ENCODE data around the gene MX1. TPM values are rescaled to one million over a fixed set of nuclear protein-coding genes. Genes with fewer than 3 reads are reported as not detected.
"Not testable (repeated sequence)": the region's sequence is repeated elsewhere in the genome, so short reads cannot be mapped to it uniquely, and the experiment has no call there.

The MX1 gene
- total and polyA plus RNA-seq, 2 of the 13 experiments (the other 11 are each of a cell fraction or from before 2014, with no cell fraction given), result 2.6 to 5.8 TPM

GRCh38 chr21:41422546-41423304 lies 3.3 kb upstream of the MX1 start:
- intact Hi-C loops (cut with micrococcal nuclease; ENCODE audit: unreplicated experiment) (no loop called here), in situ Hi-C loops (cut with HindIII; ENCODE audit: extremely low pct_ligation_motif_present, low pct_unique_long_range_greater_than_20kb) (no loop called here)
- WGBS (ENCODE audit: low lambda C conversion rate), result 98% methylated on average over 19 of the region's 19 CpGs
- no peak for TF ChIP-seq ZNF768 (CRISPR knock-in tag; IDR thresholded peaks at IDR 0.05)
- TF ChIP-seq ZBTB34 (CRISPR knock-in tag; IDR thresholded peaks at IDR 0.05), result no peak
- no peak for TF ChIP-seq KDM2A (CRISPR knock-in tag; IDR thresholded peaks at IDR 0.05; ENCODE audit: borderline replicate concordance, low read depth)
- TF ChIP-seq SIN3A (IDR thresholded peaks at IDR 0.05; ENCODE audit: borderline replicate concordance, low read depth, low read length), result no peak
- no peak for TF ChIP-seq ZNF772 (CRISPR knock-in tag; IDR thresholded peaks at IDR 0.05)
- TF ChIP-seq MIXL1 (CRISPR knock-in tag; IDR thresholded peaks at IDR 0.05), result no peak
- TF ChIP-seq KDM4B (CRISPR knock-in tag; IDR thresholded peaks at IDR 0.05), result no peak
- no peak for TF ChIP-seq ZNF646 (CRISPR knock-in tag; IDR thresholded peaks at IDR 0.05)
- TF ChIP-seq ZFYVE20 (CRISPR knock-in tag; IDR thresholded peaks at IDR 0.05; ENCODE audit: borderline replicate concordance, low read depth), result no peak
- no peak for TF ChIP-seq HOXA5 (CRISPR knock-in tag; IDR thresholded peaks at IDR 0.05)
- BruUV-seq (replicated peaks), result no TSS peak
- no peaks in the 10 kb centered on the region for H3K9me3 ChIP-seq (ENCODE audit: low read length)
- H3K4me3 ChIP-seq (replicated peaks in 1 of 3; ENCODE audit: insufficient read depth in 1 of 3, low read depth in 2 of 3, low read length in 3 of 3), result no peak overlapping the region
- no peaks in the 10 kb centered on the region; a peak in 1 of 5 replicates for H3K27me3 ChIP-seq (ENCODE audit: control insufficient read depth in 1 of 2, insufficient read depth in 2 of 2, low read length in 2 of 2)
- H3K9ac ChIP-seq (ENCODE audit: insufficient read depth, low read depth, low read length), result no peak overlapping the region
- no peak overlapping the region for H3K4me2 ChIP-seq (ENCODE audit: low read depth, low read length)
- H3K79me2 ChIP-seq (ENCODE audit: insufficient read depth, low read length), result no peaks in the 10 kb centered on the region
- H4K20me1 ChIP-seq (ENCODE audit: insufficient read depth, low read length), result no peaks in the 10 kb centered on the region
- DNase-seq (ENCODE audit: low spot score), result no peak
- H2AFZ ChIP-seq (ENCODE audit: low read length), result no peak overlapping the region
- H3K36me3 ChIP-seq (replicated peaks in 1 of 2; ENCODE audit: control insufficient read depth in 1 of 2, insufficient read depth in 2 of 2, low read length in 2 of 2), result no peaks in the 10 kb centered on the region
- FAIRE-seq, result no peak
- H3K4me1 ChIP-seq (ENCODE audit: insufficient read depth, low read length), result peaks cover 12% of the 10 kb centered on the region
- POLR2A ChIA-PET, result no interaction called here
- no peak overlapping the region for H3K27ac ChIP-seq (ENCODE audit: extremely low read length, insufficient read depth, low read length)
- no peak for ATAC-seq
- CTCF ChIA-PET (ENCODE audit: low intra/inter-chr PET ratio, low total read pairs), result no interaction called here

GRCh38 chr21:41423305-41423636 lies 2.8 kb upstream of the MX1 start:
- CTCF ChIA-PET (ENCODE audit: low intra/inter-chr PET ratio, low total read pairs); H3K79me2 ChIP-seq (ENCODE audit: insufficient read depth, low read length); ATAC-seq; H3K27me3 ChIP-seq (ENCODE audit: control insufficient read depth in 1 of 2, insufficient read depth in 2 of 2, low read length in 2 of 2); H3K27ac ChIP-seq (ENCODE audit: extremely low read length, insufficient read depth, low read length); H3K36me3 ChIP-seq (replicated peaks in 1 of 2; ENCODE audit: control insufficient read depth in 1 of 2, insufficient read depth in 2 of 2, low read length in 2 of 2); FAIRE-seq; BruUV-seq (replicated peaks); H4K20me1 ChIP-seq (ENCODE audit: insufficient read depth, low read length); intact Hi-C loops (cut with micrococcal nuclease; ENCODE audit: unreplicated experiment); H3K9me3 ChIP-seq (ENCODE audit: low read length); H2AFZ ChIP-seq (ENCODE audit: low read length); H3K4me3 ChIP-seq (replicated peaks in 1 of 3; ENCODE audit: insufficient read depth in 1 of 3, low read depth in 2 of 3, low read length in 3 of 3); POLR2A ChIA-PET; H3K4me2 ChIP-seq (ENCODE audit: low read depth, low read length); in situ Hi-C loops (cut with HindIII; ENCODE audit: extremely low pct_ligation_motif_present, low pct_unique_long_range_greater_than_20kb); H3K9ac ChIP-seq (ENCODE audit: insufficient read depth, low read depth, low read length); DNase-seq (ENCODE audit: low spot score): not testable (repeated sequence)
- WGBS (ENCODE audit: low lambda C conversion rate), result 72% methylated on average over 5 of the region's 5 CpGs
- H3K4me1 ChIP-seq (ENCODE audit: insufficient read depth, low read length), result peaks cover 12% of the 10 kb centered on the region

Measured in HepG2 (cell line).